PC-9 (cell line): ENCODE data around the gene TBX2. TPM values are rescaled to one million over a fixed set of nuclear protein-coding genes. Genes with fewer than 3 reads are reported as not detected.

ENCODE experiments used
- BruUV-seq: library from RNA; stranded (reverse); fragments of 400-500 nt; replicated peaks from 2 replicates; lab custom pipeline; 2021; lab: Mats Ljungman, UMichigan
- CTCF ChIA-PET: fragments of 300-600 bp; sonication (Branson Sonifier 250); formaldehyde crosslinking; loops from one replicate; lab custom pipeline; 2022; ENCODE audit warnings: antibody characterized with exemption; lab: Charles Lee
- POLR2A ChIA-PET: fragments of 300-600 bp; sonication (Branson Sonifier 250); formaldehyde crosslinking; loops from one replicate; lab custom pipeline; 2022; ENCODE audit warnings: antibody characterized with exemption; ENCODE audit not compliant: unreplicated experiment; lab: Charles Lee
- DNase-seq, 2 experiments: peaks; one replicate each; pipeline versions ENCODE4 v3.0.0 to v3.0.0-alpha.2; 2015 to 2022; ENCODE audit warnings: mixed read lengths in 1 of 2
- H2AFZ ChIP-seq: fragments of 200-600 bp; sonication (generic); 2 replicates; pipeline ENCODE4 v1.8.1; 2017; ENCODE audit warnings: antibody characterized with exemption
- H3F3A ChIP-seq: fragments of 200-600 bp; sonication (generic); 2 replicates; pipeline ENCODE4 v1.8.1; 2017; ENCODE audit warnings: antibody characterized with exemption, mild to moderate bottlenecking, low read depth; ENCODE audit not compliant: insufficient read depth
- H3K27ac ChIP-seq: fragments of 200-600 bp; sonication (generic); 2 replicates; pipeline ENCODE4 v1.6.1; 2016; ENCODE audit warnings: mixed run types
- H3K27me3 ChIP-seq: fragments of 200-600 bp; sonication (generic); 2 replicates; pipeline ENCODE4 v1.6.1; 2016; ENCODE audit warnings: low read depth, mixed run types; ENCODE audit not compliant: insufficient read depth
- H3K36me3 ChIP-seq: fragments of 200-600 bp; sonication (generic); 2 replicates; pipeline ENCODE4 v1.6.1; 2016; ENCODE audit warnings: low read depth, mixed run types
- H3K4me1 ChIP-seq: fragments of 200-600 bp; sonication (generic); replicated peaks from 2 replicates; pipeline ENCODE4 v1.6.1; 2016; ENCODE audit warnings: mixed run types; ENCODE audit not compliant: insufficient read depth
- H3K4me2 ChIP-seq: fragments of 200-600 bp; sonication (generic); 2 replicates; pipeline ENCODE4 v1.6.1; 2017; ENCODE audit warnings: mixed run types
- H3K4me3 ChIP-seq: fragments of 200-600 bp; sonication (generic); 2 replicates; pipeline ENCODE4 v1.6.1; 2016; ENCODE audit warnings: mixed run types
- H3K79me2 ChIP-seq: fragments of 200-600 bp; sonication (generic); 2 replicates; pipeline ENCODE4 v1.6.1; 2017; ENCODE audit warnings: low read depth, mixed run types
- H3K9me2 ChIP-seq: fragments of 200-600 bp; sonication (generic); 2 replicates; pipeline ENCODE4 v1.8.1; 2017; ENCODE audit warnings: mild to moderate bottlenecking; ENCODE audit not compliant: insufficient read depth
- H3K9me3 ChIP-seq: fragments of 200-600 bp; sonication (generic); 2 replicates; pipeline ENCODE4 v1.8.1; 2016; ENCODE audit warnings: low read depth; ENCODE audit not compliant: insufficient read depth
- H4K20me1 ChIP-seq: fragments of 200-600 bp; sonication (generic); 2 replicates; pipeline ENCODE4 v1.8.1; 2017; ENCODE audit not compliant: insufficient read depth
- EZH2 ChIP-seq: fragments of 200-600 bp; sonication (generic); IDR thresholded peaks from 2 replicates; pipeline ENCODE4 v1.8.0; 2017; ENCODE audit warnings: antibody characterized with exemption, low read depth
- intact Hi-C: fragments of 100-400 bp; cut with micrococcal nuclease; formaldehyde crosslinking; loops from one replicate; pipeline ENCODE4 v1.10.0; 2022; ENCODE audit not compliant: unreplicated experiment
- total RNA-seq: library from RNA; stranded (reverse); gene quantifications from 2 replicates; pipeline ENCODE4 v1.2.3, GENCODE V29; 2021
- TF ChIP-seq, protein P1 (sequence below): fragments of 200-600 bp; sonication (generic); conservative IDR thresholded peaks from 2 replicates; pipeline ENCODE4 v1.6.1; 2017; ENCODE audit warnings: mixed run types, antibody characterized with exemption, mild to moderate bottlenecking, moderate library complexity

TBX2 gene
- total RNA-seq, 1 experiment from 2014 or later, result 0.44 TPM

GRCh38 chr17:61421460-61421859 lies 21.8 kb downstream of the TBX2 start:
- 0 out of 2 replicates have a peak, but pooled peaks cover 5% of the 10 kb centered on the region for H3F3A ChIP-seq
- no peaks in the 10 kb centered on the region for H4K20me1 ChIP-seq
- intact Hi-C loops, result no loop called here
- H2AFZ ChIP-seq, result no peak overlapping the region
- TF ChIP-seq, protein P1, sequence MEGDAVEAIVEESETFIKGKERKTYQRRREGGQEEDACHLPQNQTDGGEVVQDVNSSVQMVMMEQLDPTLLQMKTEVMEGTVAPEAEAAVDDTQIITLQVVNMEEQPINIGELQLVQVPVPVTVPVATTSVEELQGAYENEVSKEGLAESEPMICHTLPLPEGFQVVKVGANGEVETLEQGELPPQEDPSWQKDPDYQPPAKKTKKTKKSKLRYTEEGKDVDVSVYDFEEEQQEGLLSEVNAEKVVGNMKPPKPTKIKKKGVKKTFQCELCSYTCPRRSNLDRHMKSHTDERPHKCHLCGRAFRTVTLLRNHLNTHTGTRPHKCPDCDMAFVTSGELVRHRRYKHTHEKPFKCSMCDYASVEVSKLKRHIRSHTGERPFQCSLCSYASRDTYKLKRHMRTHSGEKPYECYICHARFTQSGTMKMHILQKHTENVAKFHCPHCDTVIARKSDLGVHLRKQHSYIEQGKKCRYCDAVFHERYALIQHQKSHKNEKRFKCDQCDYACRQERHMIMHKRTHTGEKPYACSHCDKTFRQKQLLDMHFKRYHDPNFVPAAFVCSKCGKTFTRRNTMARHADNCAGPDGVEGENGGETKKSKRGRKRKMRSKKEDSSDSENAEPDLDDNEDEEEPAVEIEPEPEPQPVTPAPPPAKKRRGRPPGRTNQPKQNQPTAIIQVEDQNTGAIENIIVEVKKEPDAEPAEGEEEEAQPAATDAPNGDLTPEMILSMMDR, result no peak
- TF ChIP-seq EZH2, result no peak
- BruUV-seq, result no TSS peak
- H3K79me2 ChIP-seq, result no peaks in the 10 kb centered on the region
- H3K9me3 ChIP-seq, result no peaks in the 10 kb centered on the region
- no peak overlapping the region for H3K4me3 ChIP-seq
- H3K27ac ChIP-seq, result no peak overlapping the region
- POLR2A ChIA-PET, result interaction anchor here (0.6 kb wide), 1 partner anchor 566 kb away, joined by 5 read pairs; no protein-coding TSS in a partner anchor
- H3K4me1 ChIP-seq, result peaks cover 4% of the 10 kb centered on the region; the same call in 1 of the 2 replicates
- H3K9me2 ChIP-seq, result no peaks in the 10 kb centered on the region
- no peak overlapping the region for H3K4me2 ChIP-seq
- no peak for DNase-seq
- H3K27me3 ChIP-seq, result no peaks in the 10 kb centered on the region
- CTCF ChIA-PET, result no interaction called here
- no peaks in the 10 kb centered on the region for H3K36me3 ChIP-seq

GRCh38 chr17:61422116-61422799 lies 22.6 kb downstream of the TBX2 start:
- Histone ChIP-seq H3K79me2 (no peaks in the 10 kb centered on the region), H2AFZ (no peak overlapping the region), H3K36me3 (no peaks in the 10 kb centered on the region), H4K20me1 (no peaks in the 10 kb centered on the region), H3K4me3 (no peak overlapping the region), H3K9me2 (no peaks in the 10 kb centered on the region), H3K27me3 (no peaks in the 10 kb centered on the region), H3K9me3 (no peaks in the 10 kb centered on the region), H3K27ac (no peak overlapping the region), H3K4me2 (no peak overlapping the region), H3K4me1 (peaks cover 12% of the 10 kb centered on the region; the same call in 1 of the 2 replicates), H3F3A (peaks cover 10% of the 10 kb centered on the region; the same call in 1 of the 2 replicates)
- intact Hi-C loops, result no loop called here
- TF ChIP-seq EZH2, result no peak
- TF ChIP-seq, protein P1, result no peak
- POLR2A ChIA-PET, result no interaction called here
- DNase-seq, result no peak
- BruUV-seq, result no TSS peak
- CTCF ChIA-PET, result no interaction called here

DNA sequence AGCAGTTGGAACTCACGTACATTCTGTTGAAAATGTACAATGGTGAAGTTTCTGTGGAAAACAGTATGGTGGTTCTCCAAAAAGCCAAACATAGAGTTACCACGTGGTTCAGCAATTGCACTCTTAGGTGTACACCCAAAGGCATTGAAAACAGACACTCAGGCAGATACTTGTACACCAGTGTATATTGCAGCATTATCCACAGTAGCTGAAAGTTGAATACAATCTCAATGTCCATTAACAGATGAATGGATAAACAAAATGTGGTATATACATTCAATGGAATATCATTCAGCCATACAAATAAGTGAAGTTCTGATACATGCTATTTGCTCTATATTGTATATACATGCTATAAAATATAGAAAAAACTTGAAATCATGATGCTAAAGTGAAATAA lies 23.2 kb downstream of the TBX2 start:
- Histone ChIP-seq H2AFZ (no peak overlapping the region), H3K4me2 (no peak overlapping the region), H3K27ac (no peak overlapping the region), H3F3A (peaks cover 11% of the 10 kb centered on the region; the same call in 1 of the 2 replicates), H3K9me3 (no peaks in the 10 kb centered on the region; the same call in 1 of the 2 replicates), H3K36me3 (no peaks in the 10 kb centered on the region), H3K27me3 (no peaks in the 10 kb centered on the region), H3K9me2 (no peaks in the 10 kb centered on the region), H3K4me1 (peaks cover 13% of the 10 kb centered on the region; the same call in 1 of the 2 replicates), H4K20me1 (no peaks in the 10 kb centered on the region), H3K79me2 (no peaks in the 10 kb centered on the region), H3K4me3 (no peak overlapping the region)
- intact Hi-C loops, result no loop called here
- ChIA-PET CTCF (no interaction called here), POLR2A (no interaction called here)
- BruUV-seq, result no TSS peak
- no peak for TF ChIP-seq EZH2
- TF ChIP-seq, protein P1, result no peak
- no peak for DNase-seq
